Nucleus accumbens (tissue), 56 donors: ENCODE data around the gene ATP12A.
"Not testable (repeated sequence)": the region's sequence is repeated elsewhere in the genome, so short reads cannot be mapped to it uniquely, and the experiment has no call there.

Source experiments
- DNase-seq, 56 donors: peaks; one replicate each; lab custom pipeline; 2025; lab: John Stamatoyannopoulos, UW

ATP12A gene

GRCh38 chr13:24724714-24725113 is 44.5 kb downstream of the ATP12A start:
- no peak for DNase-seq

- no peak for DNase-seq
Observed at GRCh38 chr13:24725379-24725778, 45.2 kb downstream of the ATP12A start.

DNA sequence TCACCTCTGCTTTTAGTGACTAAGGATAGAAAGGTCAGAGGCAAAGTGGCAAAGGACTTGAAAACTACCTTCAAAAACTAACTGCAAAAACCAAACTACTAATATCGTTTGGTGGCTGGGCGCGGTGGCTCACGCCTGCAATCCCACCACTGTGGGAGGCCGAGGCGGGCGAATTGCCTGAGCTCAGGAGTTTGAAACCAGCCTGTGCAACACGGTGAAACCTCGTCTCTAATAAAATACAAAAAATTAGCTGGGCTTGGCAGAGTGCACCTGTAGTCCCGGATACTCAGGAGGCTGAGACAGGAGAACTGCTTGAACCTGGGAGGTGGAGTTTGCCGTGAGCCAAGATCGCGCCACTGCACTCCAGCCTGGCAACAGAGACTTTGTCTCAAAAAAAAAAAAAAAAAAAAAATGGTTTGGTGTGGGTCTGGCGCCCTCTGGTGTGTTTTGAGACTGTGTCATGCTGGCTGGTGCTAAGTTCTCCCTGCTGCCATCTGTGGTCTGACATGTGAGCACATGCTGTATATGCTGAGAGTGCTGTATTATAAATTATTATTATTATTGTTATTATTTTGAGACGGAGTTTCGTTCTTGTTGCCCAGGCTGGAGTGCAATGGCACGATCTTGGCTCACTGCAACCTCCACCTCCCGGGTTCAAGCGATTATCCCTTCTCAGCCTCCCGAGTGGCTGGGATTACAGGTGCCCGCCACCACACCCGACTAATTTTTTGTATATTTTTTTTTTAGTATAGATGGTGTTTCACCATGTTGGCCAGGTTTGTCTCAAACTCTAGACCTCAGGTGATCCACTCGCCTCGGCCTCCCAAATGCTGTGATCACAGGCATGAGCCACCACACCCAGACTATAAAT is 47.8 kb downstream of the ATP12A start:
- DNase-seq: peak in 43 of 56 donors; percentile 4 to 75 (median 38)

DNA sequence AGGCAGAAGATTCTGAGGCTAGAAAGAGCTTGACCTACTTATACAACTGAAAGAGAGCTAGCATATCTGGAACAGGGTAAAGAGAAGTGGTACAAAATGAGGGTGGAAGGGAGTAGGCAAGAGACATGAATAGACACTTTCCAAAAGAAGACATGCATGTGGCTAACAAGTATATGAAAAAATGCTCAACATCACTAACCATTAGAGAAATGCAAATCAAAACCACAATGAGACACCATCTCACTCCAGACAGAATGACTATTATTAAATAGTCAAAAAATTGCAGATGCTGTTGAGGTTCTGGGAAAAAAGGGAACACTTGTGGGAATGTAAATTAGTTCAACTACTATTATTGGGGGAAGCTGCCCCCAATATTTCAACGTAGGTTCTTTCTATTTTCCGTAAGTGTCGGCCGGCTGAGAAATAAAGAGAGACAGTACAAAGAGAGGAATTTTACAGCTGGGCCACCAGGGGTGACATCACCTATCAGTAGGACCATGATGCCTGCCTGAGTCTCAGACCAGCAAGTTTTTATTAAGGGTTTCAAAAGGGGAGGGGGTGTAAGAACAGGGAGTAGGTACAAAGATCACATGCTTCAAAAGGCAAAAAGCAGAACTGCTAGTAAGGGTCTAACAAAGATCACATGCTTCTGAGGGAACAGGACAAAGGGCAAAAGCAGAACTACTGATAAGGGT is 50.8 kb downstream of the ATP12A start:
- not testable (repeated sequence) for DNase-seq

GRCh38 chr13:24734950-24735349 is 54.7 kb downstream of the ATP12A start:
- DNase-seq: no peak

- DNase-seq: no peak
Observed at GRCh38 chr13:24737042-24737441, 56.8 kb downstream of the ATP12A start.

GRCh38 chr13:24738366-24738847 is 58.2 kb downstream of the ATP12A start:
- no peak for DNase-seq

- no peak for DNase-seq
Observed at GRCh38 chr13:24740014-24740890, 60.0 kb downstream of the ATP12A start.

GRCh38 chr13:24741016-24741662 is 60.9 kb downstream of the ATP12A start:
- DNase-seq: no peak

- no peak for DNase-seq
Observed at GRCh38 chr13:24741791-24742190, 61.6 kb downstream of the ATP12A start.

DNA sequence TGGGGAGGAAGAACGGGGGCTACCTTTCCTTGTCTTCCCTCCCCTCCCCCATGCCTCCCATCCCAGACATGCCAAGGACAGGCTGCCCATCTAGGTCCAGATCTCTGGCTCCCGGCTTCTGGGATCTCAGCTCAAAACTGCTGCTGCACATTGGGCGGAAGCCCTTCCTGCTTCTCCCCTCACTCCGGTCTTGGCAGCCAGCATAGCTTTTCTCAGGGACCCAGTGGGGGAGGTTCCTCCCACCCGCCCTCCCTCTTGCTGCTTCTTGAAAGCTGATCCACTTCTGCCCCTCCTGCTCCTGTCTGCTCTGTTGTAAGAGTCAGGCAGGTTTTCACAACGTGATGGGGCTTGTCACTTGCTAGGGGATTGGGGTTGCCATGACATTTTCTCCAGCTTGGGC is 62.1 kb downstream of the ATP12A start:
- peak in 1 of 56 donors; percentile 3 for DNase-seq

GRCh38 chr13:24742977-24743376 is 62.8 kb downstream of the ATP12A start:
- DNase-seq: no peak

- no peak for DNase-seq
Observed at GRCh38 chr13:24744247-24744646, 64.0 kb downstream of the ATP12A start.

- DNase-seq: no peak
Observed at GRCh38 chr13:24745516-24745860, 65.3 kb downstream of the ATP12A start.

DNA sequence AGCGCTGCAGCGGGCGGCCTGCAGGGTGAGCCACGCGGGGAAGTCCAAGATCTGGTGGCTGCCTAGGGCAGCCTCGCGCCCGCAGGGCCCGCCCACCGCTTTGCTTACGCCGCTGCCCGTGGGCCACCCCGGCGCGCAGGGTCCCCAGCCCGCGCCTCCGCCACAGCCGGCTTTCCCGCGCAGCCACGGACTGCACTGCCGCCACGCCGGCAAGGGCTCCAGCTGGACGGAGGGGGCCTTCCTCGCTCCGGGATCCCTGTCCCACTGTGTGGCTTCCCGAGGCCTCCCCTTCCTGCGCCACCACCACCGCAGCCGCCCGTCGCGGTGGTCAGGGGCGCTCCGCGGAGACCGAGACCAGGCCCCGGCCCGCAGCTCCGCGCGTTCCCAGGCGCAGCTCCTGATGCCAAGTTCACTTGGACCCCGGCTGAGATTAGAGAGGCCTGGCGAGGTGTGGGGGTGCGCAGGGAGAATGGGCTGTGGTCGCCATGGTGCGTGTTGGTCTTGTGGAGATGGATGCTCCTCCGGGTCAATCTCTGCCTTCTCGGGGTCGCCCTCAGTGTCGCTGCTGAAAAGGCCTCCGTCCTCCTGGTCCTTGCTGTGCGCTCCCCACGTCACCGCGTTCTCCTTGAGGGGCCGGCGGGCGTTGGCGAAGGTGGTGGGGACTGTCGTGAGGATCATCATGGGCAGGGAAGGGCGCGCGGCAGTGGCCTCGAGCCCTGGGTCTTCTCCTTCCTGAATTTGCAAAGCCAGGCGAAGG is 65.8 kb downstream of the ATP12A start:
- DNase-seq: no peak

GRCh38 chr13:24746618-24747247 is 66.5 kb downstream of the ATP12A start:
- DNase-seq: no peak

- peak in 4 of 56 donors; percentile 13 to 27 (median 18) for DNase-seq
Observed at GRCh38 chr13:24747248-24748060, 67.2 kb downstream of the ATP12A start.

DNA sequence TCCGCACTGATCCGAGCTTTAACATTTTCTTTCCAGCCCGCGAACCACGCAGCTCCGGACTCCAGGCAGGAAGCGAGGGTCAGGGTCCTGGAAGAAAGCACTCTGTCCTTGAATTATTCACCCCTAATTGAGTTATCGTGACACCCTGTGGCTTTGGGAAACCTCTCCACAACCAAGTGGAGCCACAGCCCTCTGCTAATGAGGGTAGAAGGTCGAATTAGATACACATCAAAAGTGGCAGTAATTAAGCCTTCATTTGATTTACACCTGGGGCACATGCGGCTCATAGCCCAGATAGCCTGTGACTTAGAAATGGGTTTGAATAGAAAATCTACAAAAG is 67.8 kb downstream of the ATP12A start:
- DNase-seq: no peak
